Measurements from ENCODE around the gene MEAK7.

- TF ChIP-seq POLR2A (IDR thresholded peaks at IDR 0.05) (no peak), CTCF (IDR thresholded peaks at IDR 0.05) (no peak)
Measured at GRCh38 chr16:84541999-84542817, 37.7 kb upstream of the MEAK7 start.

All from adrenal gland (tissue), 5 donors.